GM18858 (cell line): ENCODE data around the gene SSBP4.

Experiments used
- ATAC-seq: cut with Tn5 transposase; IDR thresholded peaks from one replicate; pipeline ENCODE4 v1.9.1; 2021; ENCODE audit not compliant: unreplicated experiment

SSBP4 gene

DNA sequence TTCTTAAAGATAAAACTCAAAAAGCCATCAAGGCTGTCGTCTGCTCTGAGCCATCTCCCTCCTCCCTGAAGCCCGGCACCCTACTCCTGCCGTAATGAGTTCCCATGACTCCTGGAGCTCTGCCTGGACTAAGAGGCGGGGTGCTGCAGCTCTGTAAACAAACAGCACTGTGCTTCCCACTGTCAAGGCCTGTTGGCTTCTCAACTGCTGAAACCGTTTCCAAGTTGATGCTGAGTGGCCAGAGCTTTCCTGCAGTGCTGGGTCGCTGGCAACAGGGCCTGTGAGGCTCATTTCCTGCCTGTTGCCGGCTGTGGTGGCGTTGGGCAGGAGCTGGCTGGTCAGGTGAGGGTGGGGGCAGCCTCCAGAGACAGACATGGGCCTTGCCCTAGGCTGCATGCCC lies 45.4 kb downstream of the SSBP4 start:
- ATAC-seq, result no peak

DNA sequence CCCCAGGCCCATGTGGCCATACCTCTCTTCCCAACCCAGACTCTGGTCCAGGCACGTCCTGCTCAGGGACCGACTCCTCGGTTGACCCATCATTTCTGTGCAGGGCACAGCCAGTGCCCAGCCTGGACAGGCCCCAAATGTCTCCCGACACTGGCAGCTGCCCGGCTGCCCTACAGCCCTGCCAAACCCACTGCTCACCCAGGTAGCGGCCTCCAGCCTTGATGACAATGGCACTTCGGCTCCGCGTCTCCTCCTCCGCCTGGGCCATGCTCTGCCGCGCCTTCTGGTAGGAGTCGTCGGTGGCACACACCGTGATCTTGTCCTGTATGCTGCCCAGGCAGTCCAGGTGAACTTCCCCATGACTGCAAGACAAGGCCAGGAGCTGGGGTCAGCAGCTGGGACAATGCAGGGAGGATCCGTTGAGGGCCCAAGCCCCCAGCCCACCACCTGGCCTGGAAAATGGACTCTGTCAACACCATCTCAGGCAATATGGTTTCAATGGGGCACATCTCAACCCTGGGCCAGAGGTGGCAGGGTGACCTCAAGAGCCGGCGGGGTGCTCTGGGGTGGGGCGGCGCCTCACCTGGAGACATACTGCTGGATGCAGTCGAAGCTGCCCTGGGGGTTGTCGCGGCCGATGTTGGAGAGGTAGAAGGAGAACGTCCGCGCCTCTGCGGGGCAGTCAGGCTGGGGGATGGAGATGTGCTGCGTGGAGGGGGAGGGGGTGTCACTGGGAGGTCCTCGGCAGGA lies 46.2 kb downstream of the SSBP4 start:
- no peak for ATAC-seq

DNA sequence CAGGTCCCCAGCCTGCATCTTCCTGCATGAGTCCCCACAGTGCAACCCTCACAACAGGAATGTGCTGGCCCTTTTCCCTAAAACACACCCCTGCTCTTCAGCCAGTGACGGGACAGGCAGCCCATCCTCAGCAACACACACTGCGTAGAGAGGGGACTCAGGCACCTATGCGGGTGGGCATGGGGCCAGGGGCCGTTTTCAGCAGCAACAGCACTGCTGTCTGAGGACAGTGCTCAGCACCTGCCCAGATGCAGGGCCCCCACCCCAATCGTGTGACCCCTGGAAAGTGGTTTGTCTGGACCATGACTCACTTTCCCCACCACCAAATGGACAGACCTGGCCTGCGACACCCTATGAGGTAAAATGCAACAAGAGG lies 46.8 kb downstream of the SSBP4 start:
- ATAC-seq, result no peak

DNA sequence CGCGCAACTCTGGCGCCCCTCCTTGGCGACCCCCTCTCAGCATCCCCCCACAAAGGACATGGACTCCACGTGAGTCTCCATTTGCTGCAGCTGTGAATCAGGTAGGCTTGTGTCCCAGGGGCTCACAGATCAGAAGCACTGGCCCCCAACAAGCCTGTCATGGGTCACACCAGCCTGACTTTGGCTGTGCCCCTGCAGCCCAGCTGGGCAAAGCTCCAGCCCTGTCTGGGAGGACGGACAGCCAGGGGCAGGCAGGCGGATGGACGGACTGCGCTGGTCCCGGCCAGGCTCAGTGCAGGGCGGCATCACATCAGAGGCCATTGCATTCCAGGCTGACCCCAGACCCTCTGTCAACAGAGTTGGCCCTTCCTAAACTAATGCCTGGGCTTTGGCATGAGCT lies 47.2 kb downstream of the SSBP4 start:
- no peak for ATAC-seq

DNA sequence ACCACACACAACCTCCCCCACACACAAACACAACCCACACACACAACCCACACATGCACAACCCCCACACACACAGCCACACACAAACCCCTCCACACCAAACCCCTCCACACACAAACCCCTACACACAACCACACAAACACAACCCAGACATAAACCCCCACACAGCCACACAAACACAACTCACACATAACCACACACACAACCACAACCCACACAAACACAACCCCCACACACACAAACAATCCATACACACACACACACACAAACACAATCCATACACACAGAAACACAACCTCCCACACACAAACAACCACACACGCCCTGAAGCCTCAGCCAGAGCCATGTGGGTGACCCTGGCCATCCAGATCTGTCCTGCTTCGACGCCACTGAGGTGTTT lies 48.8 kb downstream of the SSBP4 start:
- no peak for ATAC-seq

DNA sequence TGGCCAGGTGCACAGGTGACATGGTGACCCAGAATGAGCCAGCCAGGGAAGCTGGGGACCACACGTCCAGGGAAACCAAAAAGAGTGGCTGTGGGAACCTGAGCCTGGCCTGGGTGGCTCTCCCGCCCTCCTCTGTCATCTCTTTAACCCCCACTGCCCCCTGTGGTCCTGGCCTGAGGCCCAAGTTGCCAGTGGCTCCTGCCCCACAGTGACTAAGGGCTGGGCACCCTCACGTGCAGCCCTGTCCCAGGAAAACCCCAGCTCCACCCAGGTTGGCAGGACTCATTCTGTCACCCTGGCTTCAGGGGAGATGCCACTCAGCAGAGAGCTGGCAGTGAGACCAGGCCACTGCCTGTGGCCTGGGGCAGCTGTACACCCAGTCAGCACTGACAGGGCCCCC lies 49.3 kb downstream of the SSBP4 start:
- no peak for ATAC-seq

DNA sequence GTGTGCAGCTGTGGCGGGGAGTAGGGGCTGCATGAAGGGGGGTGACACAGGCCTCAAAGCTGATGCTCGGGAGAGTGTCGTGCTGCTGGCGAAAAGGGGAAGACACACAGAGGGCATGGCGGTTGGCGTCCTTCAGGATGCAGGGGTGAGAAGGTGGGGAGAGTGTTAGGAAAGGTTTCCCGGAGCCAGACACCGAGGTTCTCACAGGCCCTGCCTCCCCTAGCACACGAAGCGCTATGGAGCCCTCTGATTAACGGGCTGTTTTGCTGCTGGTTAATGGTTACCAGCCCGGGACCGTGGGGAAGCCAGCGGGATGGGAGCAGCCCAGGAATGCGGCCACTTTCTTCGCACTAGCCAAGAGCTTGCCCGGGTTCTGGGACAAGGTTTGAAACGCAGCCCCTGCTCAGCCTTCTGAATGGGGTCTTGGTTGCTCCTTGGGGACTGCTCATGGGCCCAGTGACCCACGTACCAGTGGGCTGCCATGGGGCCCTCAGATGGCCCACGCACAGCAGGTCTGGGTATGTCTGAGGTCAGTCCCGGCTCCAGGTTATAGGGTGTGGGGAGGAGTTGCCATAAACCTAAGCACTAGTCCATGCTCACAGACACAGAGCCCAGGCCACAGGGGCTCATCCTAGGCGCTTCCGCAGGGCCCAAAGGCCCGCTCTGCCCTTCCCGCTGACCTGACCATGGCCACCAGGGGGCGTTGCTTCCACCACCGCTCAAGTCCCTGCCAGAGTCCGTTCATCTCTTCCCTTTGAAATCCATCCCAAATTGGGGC lies 50.1 kb downstream of the SSBP4 start:
- no peak for ATAC-seq

DNA sequence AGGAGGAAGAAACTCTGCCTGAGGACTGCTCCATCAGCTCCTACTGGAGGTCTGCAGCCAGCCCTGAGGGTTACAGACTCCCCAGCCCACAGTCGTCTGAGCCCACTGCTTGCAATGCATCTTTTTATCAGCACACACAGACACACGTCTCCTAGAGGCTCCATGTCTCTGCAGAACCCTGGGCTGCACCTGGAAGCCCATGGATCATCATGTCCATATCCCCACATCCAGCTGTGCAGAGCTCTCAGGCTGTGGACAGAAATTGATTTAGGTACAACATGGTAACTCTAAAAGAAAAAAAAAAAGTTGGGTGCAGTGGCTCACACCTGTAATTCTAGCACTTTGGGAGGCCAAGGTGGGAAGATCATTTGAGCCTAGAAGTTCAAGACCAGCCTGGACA lies 51.6 kb downstream of the SSBP4 start:
- ATAC-seq, result no peak

DNA sequence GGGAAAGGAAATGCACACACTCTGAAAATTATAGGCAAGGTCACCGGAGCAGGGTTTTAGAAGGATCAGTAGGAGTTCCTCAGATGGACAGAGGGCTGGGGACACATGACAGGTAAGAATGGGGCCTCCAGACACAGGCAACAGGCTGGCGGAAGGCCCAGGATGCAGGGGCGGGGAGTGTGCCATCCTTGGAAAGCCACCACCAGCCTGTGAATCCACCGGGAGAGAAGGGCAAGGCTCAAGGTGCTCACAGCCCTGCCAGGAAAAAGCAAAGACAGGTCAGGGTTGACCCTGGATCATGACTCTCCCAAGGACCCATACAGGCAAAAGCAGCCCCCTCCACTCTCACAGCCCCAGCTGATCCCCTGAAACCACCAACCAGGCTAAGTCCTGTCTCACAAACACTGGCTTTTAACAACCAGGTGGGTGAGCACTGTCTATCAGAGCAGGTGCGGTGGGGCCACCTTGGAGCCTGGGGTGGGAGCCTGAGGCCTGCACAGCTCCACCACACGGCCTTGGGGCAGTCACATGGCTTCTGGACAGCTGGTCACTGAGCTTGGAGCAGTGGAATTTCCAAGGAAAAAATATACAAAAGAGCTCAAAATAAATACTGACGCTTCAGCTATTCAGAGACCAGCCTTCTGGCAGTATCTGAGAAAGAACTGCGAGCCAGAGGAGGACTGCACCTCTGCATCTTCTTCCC lies 54.0 kb downstream of the SSBP4 start:
- ATAC-seq, result no peak

DNA sequence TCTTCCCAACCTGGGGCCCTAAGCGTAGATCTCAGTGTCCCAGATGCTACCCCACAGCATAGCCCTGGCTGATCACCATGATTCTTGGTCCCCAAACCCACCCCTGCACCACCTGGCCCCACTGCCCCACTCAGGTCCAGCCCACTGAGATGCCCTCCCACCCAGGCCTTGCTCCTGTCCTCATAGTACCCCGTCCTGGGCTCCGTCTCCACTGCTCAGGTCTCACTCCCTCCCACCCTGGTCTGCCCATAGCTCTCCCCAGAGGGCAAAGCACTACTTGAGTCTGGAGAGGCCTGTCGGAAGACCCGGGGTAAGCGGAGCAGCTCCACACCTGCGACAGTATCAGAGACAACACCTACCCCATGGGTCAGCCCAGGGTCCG lies 54.5 kb downstream of the SSBP4 start:
- ATAC-seq, result no peak

DNA sequence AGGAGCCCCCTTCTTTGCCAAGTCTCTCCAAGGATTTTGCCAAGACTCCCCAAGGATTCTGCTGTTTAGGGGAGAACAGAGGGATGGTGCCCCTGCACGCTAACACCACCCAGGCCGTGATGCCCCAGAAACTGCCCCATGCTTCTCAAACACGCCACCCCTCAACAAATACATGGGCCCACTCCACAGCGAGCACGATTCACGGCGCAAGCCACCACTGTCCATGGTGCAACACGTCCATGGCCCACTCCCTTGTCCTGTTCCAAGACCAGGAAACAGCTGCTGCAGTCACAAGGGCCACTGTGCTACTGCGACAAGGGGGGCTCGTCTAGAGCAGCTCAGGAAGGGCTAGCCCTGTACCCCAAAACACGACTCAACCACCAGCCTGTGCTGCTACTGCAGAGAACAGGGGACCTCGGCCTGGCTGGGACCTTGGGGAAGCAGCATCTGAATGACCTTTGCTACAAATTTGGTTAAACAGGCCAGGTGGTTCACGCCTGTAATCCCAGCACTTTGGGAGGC lies 55.2 kb downstream of the SSBP4 start:
- no peak for ATAC-seq

DNA sequence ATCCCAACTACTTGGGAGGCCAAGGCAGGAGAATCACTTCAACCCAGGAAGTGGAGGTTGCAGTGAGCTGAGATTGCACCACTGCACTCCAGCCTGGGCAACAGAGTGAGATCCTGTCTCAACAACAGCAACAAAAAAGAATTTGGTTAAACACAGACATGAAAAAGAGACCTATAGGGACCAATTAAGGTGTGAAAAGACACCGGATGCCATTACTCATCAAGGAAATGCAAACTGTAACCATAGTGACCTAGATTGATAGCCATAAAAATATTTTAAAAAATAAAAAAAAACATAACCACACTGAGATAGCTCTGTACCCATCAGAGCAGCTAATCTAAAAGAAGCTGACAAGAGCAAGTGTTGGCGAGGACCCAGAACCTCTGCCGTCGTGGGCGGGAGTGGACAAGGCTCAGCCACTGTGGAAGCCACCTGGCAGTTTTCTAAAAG lies 55.8 kb downstream of the SSBP4 start:
- ATAC-seq, result no peak

DNA sequence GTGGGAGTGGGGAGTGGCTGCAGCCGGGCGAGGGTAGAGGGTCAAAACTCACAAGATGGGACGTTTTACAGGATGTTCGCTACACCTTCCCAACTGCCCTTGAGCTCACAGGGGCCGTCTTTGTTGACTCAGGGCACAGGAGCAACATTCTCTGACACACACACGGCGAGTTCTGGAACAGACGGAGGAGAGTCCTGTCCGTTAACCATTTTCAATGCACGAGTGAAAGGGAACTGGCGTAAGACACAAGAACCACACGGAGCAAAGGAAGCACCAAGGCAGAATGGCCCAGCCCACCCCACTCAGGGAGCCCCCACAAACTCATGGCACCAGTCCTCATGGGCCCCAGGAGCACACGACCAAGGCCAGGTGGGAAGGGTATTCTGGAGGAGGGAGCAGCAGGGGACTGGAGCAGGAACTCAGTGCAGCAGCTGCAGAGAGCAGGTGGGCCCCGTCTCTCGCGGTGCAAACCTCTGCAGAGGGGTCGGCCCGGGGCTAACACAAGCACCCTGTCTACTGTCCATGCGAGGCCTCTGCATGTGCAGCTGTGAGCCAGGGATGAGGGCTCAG lies 56.6 kb downstream of the SSBP4 start:
- ATAC-seq, result no peak

DNA sequence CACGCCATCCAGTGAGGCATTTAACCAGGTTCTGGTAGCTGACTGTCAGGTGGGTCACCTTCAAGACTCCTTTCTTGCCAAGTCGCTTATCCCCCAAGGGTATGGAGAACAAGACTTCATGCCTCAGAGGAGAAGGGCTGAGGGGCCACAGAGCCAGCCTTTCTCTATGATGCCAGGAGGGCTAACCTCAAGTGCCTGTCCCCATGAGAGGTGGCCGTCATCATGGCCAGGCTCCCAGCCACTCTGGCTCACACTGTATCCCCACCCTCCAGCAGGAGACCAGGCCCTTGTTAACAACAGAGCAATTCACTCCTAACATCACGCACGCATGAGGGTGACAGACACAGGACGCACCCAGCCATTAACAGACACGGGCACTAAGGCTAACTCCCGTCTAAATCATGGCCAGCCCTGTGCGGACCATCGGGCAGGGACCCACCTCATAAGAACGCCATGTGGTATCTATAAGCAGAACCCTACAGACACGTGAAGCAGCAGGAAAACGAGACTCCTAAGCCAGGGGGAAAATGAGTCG lies 57.4 kb downstream of the SSBP4 start:
- no peak for ATAC-seq

DNA sequence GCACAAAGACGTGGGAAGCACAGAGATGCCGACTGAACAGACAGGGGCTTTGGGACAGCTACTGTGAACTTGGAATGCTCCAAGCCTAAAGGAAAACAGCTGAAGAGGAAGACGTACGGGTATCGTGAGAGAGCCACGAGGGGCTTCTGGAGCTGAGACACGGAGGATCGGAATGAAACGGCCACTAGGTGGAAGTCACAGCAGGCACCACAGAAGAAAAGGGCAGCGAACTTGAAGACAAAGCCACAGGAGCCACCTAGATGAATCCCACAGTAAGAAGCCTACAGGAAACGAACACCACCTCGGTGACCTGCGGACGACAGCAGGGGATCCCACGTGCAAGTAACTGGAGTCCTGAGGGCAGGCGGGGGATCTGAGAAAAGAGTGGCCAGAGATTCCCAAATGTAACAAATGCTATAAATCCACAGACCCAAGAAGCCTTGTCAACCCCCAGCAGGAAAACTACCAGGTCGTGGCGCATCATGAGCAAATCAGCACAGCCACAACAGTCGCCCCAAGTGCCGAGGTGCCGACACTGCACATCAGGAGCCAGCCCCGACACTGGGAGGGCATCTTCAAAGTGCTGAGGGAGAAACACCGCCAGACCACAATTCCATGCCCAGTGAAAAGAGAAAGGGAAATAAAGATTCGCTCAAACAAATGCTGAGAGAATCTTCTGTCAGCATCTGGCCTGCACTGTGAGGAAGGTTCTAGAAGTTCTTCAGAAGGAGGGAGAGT lies 58.0 kb downstream of the SSBP4 start:
- ATAC-seq, result no peak

DNA sequence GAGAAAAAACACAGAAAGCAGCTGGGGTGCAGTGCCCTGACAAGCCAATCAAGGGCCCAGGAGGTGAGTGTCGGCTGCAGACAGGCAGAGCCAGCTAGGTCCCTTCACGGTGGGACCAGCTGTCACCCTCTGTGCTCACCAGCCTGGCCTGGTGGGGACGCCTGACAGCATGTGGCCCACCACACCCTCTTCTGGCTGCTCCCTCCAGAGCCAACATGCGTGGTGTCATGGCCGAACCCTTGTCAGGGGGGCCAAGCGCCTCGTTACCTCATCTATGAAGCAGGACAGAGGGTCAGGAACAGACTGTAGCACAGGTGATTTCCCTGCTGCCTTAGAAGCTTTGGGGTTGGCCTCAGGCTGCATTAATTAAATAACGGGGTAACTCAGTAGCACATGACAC lies 58.8 kb downstream of the SSBP4 start:
- ATAC-seq, result no peak

DNA sequence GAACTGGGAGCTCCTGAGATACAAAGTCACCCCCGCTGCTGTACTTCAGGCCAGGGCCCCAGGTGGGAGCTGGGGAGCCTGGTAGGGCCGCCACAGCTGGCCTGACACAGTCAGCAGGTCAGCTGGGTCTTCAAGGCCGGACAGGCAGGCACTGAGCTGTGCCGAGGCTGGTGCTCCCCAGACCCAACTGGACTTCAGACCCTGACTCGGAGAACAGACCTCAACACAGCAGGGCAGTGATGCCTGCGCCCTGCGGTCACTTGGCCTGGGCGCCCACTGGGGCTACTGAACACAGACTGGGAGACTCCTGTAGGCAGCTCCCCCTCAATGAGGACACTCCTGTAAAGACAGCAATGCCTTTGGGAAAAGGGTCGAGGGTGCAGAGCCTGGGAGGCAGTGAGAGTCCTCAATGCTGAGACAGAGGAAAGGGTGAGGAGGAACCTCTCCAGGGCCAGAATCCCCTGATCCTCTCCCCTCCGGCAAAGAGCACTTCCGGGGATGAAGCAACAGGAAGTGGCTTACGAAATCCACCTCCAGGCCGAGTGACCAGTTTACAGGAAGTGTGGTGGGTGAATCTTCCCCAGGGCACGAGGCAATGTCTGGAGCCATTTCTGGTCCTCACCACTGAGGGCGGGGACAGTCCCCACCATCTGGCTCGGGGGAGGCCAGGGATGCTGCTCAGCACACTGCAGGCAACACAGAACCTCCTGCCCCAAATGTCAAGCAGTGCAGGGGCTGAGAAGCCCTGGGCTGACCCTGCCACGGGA lies 59.5 kb downstream of the SSBP4 start:
- ATAC-seq, result no peak

DNA sequence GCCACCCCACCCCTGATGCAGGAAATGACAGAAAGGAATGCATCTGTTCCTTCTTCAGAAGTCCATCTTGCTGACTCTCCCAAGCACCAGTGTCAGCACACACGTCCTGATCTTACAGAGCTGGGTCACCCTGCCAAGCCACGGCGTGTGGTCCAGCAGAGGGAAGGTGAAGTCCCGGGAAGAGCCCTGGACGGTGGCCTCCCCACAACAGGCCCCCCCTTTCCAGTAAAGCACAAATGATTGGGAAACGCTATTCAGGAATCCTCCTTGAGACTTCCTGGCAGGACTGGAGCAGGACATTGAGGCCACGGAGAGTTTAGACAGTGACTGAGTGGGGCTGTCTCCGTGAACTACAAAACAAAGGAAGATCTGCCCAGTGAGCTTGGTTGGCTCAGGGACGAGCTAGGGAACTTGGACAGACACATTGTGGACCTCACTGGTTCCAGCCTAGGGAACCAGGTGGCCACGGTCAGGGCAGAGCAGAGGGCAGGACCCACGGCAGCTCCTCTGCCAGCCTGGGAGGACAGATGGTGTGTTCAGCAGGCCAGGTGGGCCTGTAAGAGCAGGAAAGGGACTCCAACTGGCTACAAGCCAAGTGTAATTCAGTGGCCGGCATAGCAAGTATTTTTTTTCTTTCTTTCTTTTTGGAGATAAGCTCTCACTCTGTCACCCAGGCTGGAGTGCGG lies 61.0 kb downstream of the SSBP4 start:
- no peak for ATAC-seq
